ENCODE data around the gene RHOBTB1. TPM values are rescaled to one million over a fixed set of nuclear protein-coding genes. Genes with fewer than 3 reads are reported as not detected.

Gene RHOBTB1
- total RNA-seq, 2 experiments from 2014 or later: 0.09 to 0.74 TPM

- no peak for TF ChIP-seq CTCF (IDR thresholded peaks at IDR 0.05)
- Mint-ChIP-seq H3K27ac (no peak overlapping the region), H3K9me3 (no peaks in the 10 kb centered on the region), H3K4me1 (ENCODE audit: low read depth) (no peaks in the 10 kb centered on the region), H3K27me3 (peaks cover 4% of the 10 kb centered on the region), H3K4me3 (no peak overlapping the region), H3K36me3 (ENCODE audit: low read depth) (no peaks in the 10 kb centered on the region)
- DNase-seq: no peak
- CTCF ChIA-PET: no interaction called here
- no peak for ATAC-seq
- intact Hi-C loops (cut with micrococcal nuclease): no loop called here
- POLR2A ChIA-PET: no interaction called here
Measured at GRCh38 chr10:60934215-60935175, 9.5 kb downstream of the RHOBTB1 start.

- ATAC-seq: no peak
- no peak for DNase-seq
Measured at GRCh38 chr10:60932756-60933155, 11.2 kb downstream of the RHOBTB1 start.

GRCh38 chr10:60930237-60930636 is 13.7 kb downstream of the RHOBTB1 start:
- no peaks in the 10 kb centered on the region for H3K4me1 Mint-ChIP-seq (ENCODE audit: low read depth)
- no peak for ATAC-seq

More at GRCh38 chr10:60932756-60933155, 11.2 kb downstream of the RHOBTB1 start:
- Mint-ChIP-seq H3K36me3 (ENCODE audit: low read depth) (no peaks in the 10 kb centered on the region), H3K27ac (no peak overlapping the region), H3K27me3 (no peaks in the 10 kb centered on the region), H3K9me3 (peaks cover 4% of the 10 kb centered on the region), H3K4me1 (ENCODE audit: low read depth) (no peaks in the 10 kb centered on the region), H3K4me3 (no peak overlapping the region)
- TF ChIP-seq CTCF (IDR thresholded peaks at IDR 0.05): no peak
- CTCF ChIA-PET: no interaction called here
- POLR2A ChIA-PET: no interaction called here
- intact Hi-C loops (cut with micrococcal nuclease): no loop called here

GRCh38 chr10:60921633-60922032 is 22.4 kb downstream of the RHOBTB1 start:
- Mint-ChIP-seq H3K27ac (no peak overlapping the region), H3K36me3 (ENCODE audit: low read depth) (no peaks in the 10 kb centered on the region), H3K27me3 (peaks cover 2% of the 10 kb centered on the region), H3K9me3 (peaks cover 2% of the 10 kb centered on the region), H3K4me3 (no peak overlapping the region), H3K4me1 (ENCODE audit: low read depth) (no peaks in the 10 kb centered on the region)
- ChIA-PET POLR2A (no interaction called here), CTCF (no interaction called here)
- ATAC-seq (no peak), DNase-seq (no peak)
- intact Hi-C loops (cut with micrococcal nuclease): no loop called here
- no peak for TF ChIP-seq CTCF (IDR thresholded peaks at IDR 0.05)

More at GRCh38 chr10:60930237-60930636, 13.7 kb downstream of the RHOBTB1 start:
- CTCF ChIA-PET: no interaction called here
- H3K27ac Mint-ChIP-seq: no peak overlapping the region
- no peaks in the 10 kb centered on the region for H3K36me3 Mint-ChIP-seq (ENCODE audit: low read depth)
- no peak for TF ChIP-seq CTCF (IDR thresholded peaks at IDR 0.05)
- H3K27me3 Mint-ChIP-seq: peaks cover 3% of the 10 kb centered on the region
- POLR2A ChIA-PET: no interaction called here
- H3K4me3 Mint-ChIP-seq: no peak overlapping the region
- DNase-seq: no peak
- H3K9me3 Mint-ChIP-seq: peaks cover 4% of the 10 kb centered on the region
- intact Hi-C loops (cut with micrococcal nuclease): no loop called here

- Mint-ChIP-seq H3K9me3 (peaks cover 2% of the 10 kb centered on the region), H3K27ac (no peak overlapping the region), H3K4me3 (no peak overlapping the region), H3K4me1 (ENCODE audit: low read depth) (no peaks in the 10 kb centered on the region), H3K27me3 (no peaks in the 10 kb centered on the region), H3K36me3 (ENCODE audit: low read depth) (no peaks in the 10 kb centered on the region)
- ChIA-PET POLR2A (no interaction called here), CTCF (no interaction called here)
- no peak for ATAC-seq
- intact Hi-C loops (cut with micrococcal nuclease): no loop called here
- no peak for DNase-seq
- TF ChIP-seq CTCF (IDR thresholded peaks at IDR 0.05): no peak
Measured at GRCh38 chr10:60920479-60920878, 23.5 kb downstream of the RHOBTB1 start.
